LNCAP (cell line): ENCODE results near the gene OR1C1.

Experiments used
- CTCF ChIP-seq: fragments of 450-650 bp; IDR thresholded peaks from 2 replicates; pipeline ENCODE4 v1.5.1; 2017; ENCODE audit warnings: mild to moderate bottlenecking

Gene OR1C1, protein sequence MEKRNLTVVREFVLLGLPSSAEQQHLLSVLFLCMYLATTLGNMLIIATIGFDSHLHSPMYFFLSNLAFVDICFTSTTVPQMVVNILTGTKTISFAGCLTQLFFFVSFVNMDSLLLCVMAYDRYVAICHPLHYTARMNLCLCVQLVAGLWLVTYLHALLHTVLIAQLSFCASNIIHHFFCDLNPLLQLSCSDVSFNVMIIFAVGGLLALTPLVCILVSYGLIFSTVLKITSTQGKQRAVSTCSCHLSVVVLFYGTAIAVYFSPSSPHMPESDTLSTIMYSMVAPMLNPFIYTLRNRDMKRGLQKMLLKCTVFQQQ

GRCh38 chr1:247760456-247760855 lies at the start of gene OR1C1:
OR1C1 (minus strand) TSS chr1:247760556; CDS start chr1:247758406, 2,150 bp downstream.
- no peak for TF ChIP-seq CTCF

GRCh38 chr1:247797518-247797917 lies 37.2 kb upstream of the OR1C1 start:
- TF ChIP-seq CTCF, result no peak

- TF ChIP-seq CTCF, result no peak
These were observed 9.2 kb upstream of the OR1C1 start for GRCh38 chr1:247769603-247770002.

- no peak for TF ChIP-seq CTCF
These were observed 10.5 kb downstream of the OR1C1 start for GRCh38 chr1:247749870-247750269.

- no peak for TF ChIP-seq CTCF
These were observed 12.3 kb downstream of the OR1C1 start, which contains the start of gene OR14A2 for GRCh38 chr1:247748041-247748440. OR14A2 (minus strand) TSS chr1:247748141.

GRCh38 chr1:247747616-247748015 lies 12.7 kb downstream of the OR1C1 start:
- no peak for TF ChIP-seq CTCF

DNA sequence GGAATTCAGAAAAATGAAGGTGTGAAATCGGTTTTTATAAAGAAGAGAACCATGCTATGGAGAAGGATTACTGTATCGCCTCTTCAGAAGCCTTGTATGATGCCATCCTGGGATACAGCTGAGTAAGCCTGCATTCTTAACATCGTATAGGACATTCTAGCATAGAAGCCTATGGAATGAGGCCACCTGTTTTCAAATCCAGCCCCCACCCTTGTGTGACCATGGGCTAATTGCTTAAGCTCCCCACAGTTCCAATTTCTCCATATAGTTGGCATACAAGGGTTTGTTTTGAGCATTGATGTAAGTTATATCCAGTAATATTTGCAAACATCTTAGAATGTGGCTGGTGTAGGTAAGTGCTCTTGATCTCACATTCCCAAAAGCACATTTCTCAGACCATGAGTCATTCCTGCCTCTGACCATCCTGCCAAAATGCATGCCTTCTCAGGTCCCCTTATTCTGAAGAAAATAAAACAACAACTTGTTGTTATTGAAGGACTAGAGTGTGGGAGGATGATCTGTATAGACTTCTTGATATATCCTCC lies 13.9 kb downstream of the OR1C1 start:
- TF ChIP-seq CTCF, result no peak

GRCh38 chr1:247741756-247742155 lies 18.6 kb downstream of the OR1C1 start:
- no peak for TF ChIP-seq CTCF
